Right lung (tissue), 5 donors: ENCODE data around the gene NPIPA1. TPM values are rescaled to one million over a fixed set of nuclear protein-coding genes. Genes with fewer than 3 reads are reported as not detected.
"Not testable (repeated sequence)": the region's sequence is repeated elsewhere in the genome, so short reads cannot be mapped to it uniquely, and the experiment has no call there.

ENCODE experiments used
- DNase-seq, 2 donors: peaks; one replicate each; pipeline ENCODE4 v3.0.0-alpha.2; 2013
- polyA plus RNA-seq, 5 donors: library from polyadenylated mRNA; unstranded; fragments of 120-200 nt; gene quantifications; one replicate each; pipeline versions ENCODE4 v1.2.1 to v1.2.3, GENCODE V29; 2013; ENCODE audit warnings: inconsistent platforms in 1 of 5, low replicate concordance in 1 of 5; ENCODE audit not compliant: insufficient read length in 5 of 5, insufficient read depth in 1 of 5

The NPIPA1 gene
- polyA plus RNA-seq, 5 donors, result 101 to 182 (median 148) TPM

DNA sequence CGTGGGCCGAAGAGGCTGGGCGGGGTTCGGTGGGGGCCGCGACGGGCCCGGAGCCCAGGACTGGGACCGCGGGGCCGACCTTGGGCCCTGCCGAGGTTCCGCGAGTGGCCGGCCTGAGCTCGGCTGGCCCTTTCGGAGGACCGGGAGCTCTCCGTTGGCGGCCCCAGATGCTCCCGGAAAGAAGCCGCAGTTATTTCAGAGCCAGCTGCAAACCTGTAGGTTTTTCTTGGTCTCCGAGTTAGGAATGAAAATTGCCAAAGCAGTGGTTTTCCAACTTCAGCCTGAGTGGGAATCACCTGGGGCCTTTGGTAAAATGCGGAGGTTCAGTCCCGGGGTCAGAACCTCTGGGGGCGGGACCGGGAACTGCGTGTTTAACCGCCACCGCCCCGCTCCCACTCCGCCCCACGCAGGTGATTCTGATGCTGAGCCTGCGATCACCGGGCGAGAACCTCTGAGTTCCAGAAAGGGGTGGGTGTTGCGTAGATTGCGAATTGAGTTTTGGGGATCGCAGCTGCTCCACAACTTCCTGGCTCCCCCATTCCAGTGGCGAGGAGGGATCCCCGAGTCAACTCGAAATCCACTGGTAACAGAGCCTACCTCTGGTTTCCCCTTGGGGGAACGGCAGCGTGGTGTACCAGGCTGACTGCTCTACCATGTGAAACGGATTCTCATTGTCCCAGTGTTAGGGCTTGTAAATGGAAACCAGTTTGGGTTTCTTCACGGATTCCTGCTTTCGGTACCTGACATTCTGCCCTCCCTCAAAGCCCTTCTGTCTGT lies 38.4 kb downstream of the NPIPA1 start:
- DNase-seq, result not testable (repeated sequence)

GRCh38 chr16:14976971-14977736 lies 39.9 kb downstream of the NPIPA1 start:
- not testable (repeated sequence) for DNase-seq

GRCh38 chr16:14978281-14978680 lies 41.0 kb downstream of the NPIPA1 start:
- DNase-seq, result not testable (repeated sequence)

DNA sequence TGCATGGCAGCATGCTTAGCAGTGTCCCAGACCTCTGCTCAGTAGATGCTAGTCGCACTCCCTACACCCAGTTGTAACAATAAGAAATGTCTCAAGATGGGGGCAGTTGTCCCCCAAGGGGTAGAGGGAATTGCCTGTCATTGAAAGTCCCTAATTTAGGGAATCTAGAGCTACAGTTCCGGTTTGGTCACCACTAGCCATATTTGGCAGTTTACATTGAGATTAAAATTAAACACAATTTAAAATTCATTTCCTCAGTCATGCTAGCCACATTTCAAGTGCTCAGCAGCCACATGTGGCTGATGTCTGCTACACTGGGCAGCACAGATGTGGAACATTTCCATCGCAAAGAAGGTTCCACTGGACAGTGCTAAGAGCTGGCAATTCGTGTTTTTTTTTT lies 41.7 kb downstream of the NPIPA1 start:
- DNase-seq, result not testable (repeated sequence)

DNA sequence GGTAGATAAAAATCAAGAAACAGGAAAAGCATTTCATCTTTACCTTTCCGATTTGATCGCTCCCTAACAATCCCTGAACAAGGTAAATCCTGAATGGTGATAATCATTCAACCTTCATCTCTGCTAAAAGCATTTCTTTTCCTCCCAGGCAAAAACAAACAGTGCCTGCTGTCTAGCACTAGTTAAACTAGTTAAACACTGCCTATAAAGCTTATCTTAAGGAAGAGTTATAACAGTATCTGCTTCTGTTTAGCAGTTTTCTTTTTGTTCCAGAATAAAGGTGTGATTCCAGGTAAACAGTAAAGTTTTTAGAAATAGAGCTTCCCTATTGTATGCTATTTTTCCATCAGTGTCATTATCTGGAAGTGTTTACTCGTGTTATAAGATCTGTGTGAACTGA lies 44.0 kb downstream of the NPIPA1 start:
- DNase-seq, result not testable (repeated sequence)

- not testable (repeated sequence) for DNase-seq
These were observed 45.3 kb downstream of the NPIPA1 start for GRCh38 chr16:14982521-14982920.

DNA sequence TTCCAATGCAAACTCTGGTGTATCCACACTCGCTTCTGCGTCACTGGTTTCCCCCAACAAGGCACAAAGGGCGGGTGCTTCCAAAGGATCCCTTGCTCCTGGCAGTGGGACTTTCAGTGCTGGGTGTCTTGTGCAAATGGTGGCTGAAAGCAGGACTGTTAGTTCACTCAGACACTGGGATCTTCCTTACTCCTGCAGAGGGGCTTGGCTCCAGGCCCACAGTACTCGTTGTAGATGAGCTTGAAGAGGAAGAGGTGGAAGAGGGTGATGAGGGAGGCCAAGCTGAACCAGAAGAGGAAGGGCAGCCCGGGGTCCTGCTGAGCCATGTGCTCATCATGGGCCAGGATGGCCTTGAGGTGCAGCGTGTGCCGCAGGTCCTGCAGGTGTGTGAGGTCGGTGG lies 50.8 kb downstream of the NPIPA1 start:
- not testable (repeated sequence) for DNase-seq

DNA sequence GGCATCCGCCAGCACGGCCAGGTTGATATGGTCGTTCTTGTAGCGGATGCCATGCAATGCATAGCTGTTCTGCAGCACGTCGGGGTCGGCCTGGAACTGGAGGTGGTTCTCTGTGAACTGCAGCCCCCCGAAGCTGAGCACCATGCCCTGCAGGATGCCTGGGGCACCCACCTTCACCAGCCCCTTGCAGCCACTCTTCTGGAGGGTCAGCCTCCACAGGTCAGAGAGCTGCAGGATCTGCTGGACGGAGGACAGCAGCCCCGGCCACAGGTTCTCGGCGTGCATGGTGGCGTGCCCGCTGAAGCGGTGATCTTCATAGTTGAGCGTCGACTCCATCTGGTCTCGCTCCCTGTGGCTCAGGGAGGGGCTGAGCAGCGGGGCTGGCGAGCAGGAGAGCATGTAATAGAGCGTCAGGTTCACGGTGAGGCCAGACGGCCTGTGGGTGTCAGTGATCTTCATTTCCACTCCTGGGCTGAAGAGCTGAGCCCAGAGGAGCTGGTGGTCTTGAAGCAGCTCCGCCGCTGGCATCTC lies 51.5 kb downstream of the NPIPA1 start:
- DNase-seq, result not testable (repeated sequence)

DNA sequence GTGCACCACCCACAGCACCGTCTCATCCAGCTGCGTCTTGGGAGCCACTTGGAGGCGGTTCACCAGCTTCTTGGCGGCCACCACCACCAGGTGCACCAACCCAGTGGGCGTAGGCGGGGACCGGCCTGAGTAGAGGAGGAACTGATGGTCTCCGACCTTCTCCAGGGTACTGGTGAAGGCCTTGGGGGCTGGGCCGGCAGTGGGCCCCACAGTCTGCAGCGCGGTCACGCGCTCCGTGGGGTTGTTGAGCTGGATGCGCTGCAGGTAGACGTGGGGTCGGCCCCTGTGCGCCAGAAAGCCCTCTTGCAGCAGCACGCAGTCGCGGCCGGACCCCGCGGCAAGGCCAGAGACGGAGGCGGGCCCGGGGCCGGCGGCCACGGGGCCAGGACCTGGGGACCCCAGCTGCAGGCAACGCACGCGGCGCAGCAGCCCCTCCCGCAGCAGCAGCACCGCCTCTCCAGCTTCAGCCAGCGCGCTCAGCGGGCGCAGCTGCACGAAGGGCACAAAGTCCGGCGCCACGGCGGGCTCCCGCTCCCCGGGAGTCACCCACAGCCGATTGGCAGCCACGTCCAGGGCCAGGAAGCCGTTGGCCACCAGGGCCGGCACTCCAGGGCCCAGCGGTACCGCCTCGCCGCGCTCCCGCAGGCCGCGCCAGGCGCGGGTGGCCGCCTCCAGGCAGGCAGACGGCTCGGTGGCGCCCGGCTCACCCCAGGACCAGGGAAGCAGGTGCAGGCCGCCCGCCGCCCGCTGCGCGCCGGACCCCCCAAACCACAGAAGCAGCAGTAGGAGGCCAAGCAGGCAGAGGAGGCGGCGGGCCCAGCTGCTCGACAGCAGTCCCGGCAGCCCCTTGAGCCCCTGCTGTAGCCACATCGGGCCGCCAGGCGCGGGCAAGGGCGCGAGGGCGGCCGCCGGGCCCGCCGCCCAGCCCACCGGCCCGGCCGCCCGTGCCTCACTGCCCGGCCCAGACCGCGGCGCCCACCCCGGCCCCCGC lies 52.3 kb downstream of the NPIPA1 start:
- not testable (repeated sequence) for DNase-seq

- not testable (repeated sequence) for DNase-seq
These were observed 56.3 kb downstream of the NPIPA1 start for GRCh38 chr16:14993277-14994151.

DNA sequence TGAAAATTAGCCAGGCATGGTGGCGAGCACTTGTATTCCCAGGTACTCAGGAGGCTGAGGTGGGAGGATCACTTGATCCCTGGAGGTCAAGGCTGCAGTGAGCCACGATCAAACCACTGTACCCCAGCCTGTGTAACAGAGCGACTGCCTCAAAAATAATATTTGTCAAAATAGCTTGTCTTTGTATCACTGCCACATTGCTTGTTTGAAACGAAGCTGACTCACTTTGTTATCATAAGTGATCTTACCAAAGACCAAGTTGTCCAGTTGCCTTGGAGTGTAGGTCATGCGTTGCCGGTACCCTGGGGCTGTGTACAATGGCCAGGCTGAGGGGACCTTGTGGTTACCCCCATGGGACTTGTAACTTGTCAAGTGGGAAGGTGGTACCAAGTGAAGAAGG lies 59.5 kb downstream of the NPIPA1 start:
- not testable (repeated sequence) for DNase-seq

GRCh38 chr16:14998300-14998699 lies 61.1 kb downstream of the NPIPA1 start:
- DNase-seq, result not testable (repeated sequence)

GRCh38 chr16:14999845-15000244 lies 62.6 kb downstream of the NPIPA1 start:
- not testable (repeated sequence) for DNase-seq

Other genes starting within 250 kb of the NPIPA1 start
- gene PLA2G10, start 243.1 kb upstream of the NPIPA1 start, polyA plus RNA-seq, result under 1 TPM in 4 of 5 donors, not detected in 1; 0.31 to 0.69 (median 0.42) TPM
- gene NPIPA3, start 234.0 kb upstream of the NPIPA1 start, polyA plus RNA-seq, result 10 to 100 TPM; 13.2 to 29.5 (median 27.4) TPM
- 1 to 10 TPM in 2 of 5 donors, not detected in 3; 4.4 to 7.8 TPM for gene NPIPA2, start 194.9 kb upstream of the NPIPA1 start, polyA plus RNA-seq
- gene NOMO1, start 103.7 kb upstream of the NPIPA1 start, polyA plus RNA-seq, result 10 to 100 TPM; 58.0 to 85.6 (median 79.8) TPM
- 100 to 1,000 TPM in 2 of 5 donors, 10 to 100 TPM in 3; 53.0 to 106 (median 85.8) TPM for gene PDXDC1, start 37.6 kb downstream of the NPIPA1 start, polyA plus RNA-seq
- 10 to 100 TPM; 54.2 to 77.9 (median 61.8) TPM for gene NTAN1, start 118.6 kb downstream of the NPIPA1 start, polyA plus RNA-seq
- 10 to 100 TPM; 38.7 to 53.2 (median 52.4) TPM for gene RRN3, start 156.8 kb downstream of the NPIPA1 start, polyA plus RNA-seq